Retina (tissue), 1 donor: ENCODE results near the gene PLN.

Source experiments
- DNase-seq: peaks from one replicate; pipeline ENCODE4 v3.0.0-alpha.2; 2016

The PLN gene

DNA sequence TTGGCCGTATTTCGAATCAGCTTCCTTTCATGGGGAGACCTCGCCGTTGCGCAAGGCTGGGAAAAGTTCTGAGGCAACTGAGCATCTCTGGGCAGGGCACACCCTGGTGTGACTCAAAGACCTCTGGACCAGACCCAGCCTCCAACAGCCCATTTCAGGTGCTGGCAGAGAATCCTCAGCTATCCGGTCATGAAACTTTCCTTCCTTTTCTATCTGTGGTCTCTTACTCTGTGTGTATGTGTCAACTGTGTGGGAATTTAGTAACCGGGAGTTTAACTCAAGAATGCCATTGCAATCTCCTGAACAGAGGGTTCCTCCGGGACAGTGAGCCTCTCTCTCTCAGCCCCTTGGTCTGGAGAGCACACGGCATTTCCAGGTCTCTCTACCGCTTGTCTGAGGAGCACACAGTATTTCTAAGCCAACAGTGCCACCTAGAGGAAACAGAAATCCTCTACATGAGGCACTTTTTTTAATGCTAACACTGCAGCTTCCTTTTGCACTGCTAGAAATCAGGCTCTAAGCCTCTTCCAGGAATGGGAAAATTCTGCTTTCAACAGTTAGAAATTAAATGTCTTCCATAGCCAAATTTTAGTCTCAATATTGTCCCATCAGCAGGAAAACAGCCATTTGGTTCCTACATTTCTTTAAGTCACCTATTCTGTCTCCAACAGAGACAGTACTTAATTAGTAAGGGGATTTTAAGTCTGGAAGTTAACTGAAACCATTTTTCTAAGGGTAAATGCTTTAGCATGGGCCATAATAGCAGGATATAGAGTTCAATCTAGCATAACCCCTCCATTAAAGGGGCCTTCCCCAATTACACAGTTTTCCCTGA, 32.7 kb downstream of the PLN start:
- peak; percentile 63 for DNase-seq

DNA sequence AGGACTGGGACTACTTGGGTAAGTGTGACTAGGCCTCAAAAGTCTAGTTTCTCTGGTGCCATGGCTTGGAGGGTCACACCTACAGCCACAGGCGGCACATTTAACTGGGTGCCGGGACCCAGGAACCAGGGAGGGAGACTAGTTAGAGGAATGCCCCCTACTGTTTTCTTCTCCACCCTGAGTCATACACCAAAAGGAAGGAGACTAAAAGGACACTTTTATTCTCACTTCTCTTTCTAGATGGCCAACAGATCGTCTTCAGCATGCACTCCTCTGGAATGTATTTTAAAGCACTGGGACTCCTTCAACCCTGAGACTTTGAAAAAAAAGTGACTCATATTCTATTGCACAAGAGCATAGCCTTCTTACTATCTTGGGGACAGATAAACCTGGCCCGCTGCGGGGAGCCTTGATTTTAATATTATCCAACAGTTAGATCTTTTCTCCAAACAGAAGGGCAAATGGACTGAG, 33.4 kb downstream of the PLN start:
- no peak for DNase-seq

DNA sequence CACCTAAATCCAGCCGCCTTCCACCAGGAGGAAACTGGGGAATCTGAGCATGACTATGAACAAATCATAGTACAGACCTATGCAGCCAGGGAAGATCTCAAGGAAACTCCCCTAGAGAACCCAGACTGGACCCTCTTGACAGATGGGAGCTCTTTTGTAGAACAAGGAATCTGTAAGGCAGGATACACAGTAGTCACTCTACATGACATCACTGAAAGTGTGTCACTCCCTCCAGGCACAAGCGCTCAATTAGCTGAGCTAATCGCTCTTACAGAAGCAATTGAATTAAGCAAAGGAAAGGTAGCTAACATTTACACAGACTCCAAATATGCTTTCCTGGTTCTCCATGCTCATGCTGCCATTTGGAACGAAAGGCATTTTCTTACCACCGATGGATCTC, 36.8 kb downstream of the PLN start:
- peak; percentile 17 for DNase-seq

DNA sequence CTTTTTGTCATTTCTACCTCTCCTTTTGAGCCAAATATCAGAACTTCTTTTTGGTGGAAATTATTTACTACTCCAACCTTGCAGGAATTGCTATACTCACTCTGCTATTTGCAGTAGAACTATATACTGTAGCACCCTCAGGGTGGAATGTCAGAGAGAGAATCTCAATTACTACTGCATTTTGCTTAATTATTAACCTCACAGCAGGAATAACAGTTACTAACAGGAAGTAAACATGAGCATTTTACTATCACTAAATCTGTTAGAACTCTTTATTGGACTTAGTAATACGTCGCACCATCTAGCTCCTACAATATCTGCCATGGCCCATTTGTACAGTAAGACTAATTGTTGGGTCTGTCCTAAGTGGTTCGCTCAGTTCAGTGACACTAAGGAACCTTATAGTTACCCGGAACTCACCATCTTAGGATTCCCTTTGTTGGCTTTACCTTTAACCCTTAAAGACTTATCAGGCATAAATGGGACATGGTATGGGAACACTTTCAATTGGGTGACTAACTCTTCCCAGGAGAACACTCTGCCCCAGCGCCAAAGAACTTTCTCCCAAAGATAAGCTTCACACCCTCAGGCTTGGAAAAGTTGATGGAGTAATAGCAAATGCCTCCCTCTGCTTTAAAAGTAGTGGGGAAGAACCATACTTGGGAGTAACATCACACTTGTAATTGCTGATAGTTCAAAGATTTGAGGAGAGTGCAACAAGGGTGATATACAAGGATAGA, 38.8 kb downstream of the PLN start:
- no peak for DNase-seq

DNA sequence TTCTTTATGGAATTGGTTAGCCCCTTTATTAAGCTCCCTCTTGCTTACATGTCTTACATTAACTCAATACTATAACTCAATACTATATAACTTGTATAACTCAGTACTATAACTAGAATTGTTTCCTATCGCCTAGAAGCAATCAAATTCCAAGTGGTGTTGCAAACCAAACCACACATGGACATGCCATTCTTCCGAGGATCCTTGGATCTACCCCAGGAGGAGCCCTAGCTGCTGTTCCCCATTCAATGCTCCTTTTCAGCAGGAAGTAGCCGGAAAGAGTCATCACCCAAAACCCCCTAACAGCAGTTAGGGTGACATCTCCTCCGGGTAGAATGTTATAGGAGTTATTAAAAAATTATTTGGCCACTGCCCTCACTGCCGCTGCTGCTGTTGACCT, 40.5 kb downstream of the PLN start:
- DNase-seq: no peak

DNA sequence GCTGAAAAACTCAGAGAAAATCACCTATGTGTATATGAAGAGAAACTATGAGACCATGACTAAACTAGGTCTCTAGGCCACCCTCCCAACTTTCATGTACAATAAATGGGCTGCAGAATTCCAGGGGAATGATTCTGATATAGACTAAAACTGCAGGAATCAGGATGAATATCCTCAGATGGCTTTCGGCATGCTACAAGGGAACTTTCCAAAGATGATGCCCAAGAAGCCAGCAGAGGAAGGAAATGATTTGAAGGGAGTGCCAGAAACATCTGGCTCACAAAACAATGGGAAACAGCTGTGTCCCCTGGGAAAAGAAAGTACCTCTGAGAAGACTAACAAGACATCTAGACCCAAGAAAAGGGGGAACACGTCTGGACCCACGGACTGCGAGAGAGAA, 41.1 kb downstream of the PLN start:
- no peak for DNase-seq

DNA sequence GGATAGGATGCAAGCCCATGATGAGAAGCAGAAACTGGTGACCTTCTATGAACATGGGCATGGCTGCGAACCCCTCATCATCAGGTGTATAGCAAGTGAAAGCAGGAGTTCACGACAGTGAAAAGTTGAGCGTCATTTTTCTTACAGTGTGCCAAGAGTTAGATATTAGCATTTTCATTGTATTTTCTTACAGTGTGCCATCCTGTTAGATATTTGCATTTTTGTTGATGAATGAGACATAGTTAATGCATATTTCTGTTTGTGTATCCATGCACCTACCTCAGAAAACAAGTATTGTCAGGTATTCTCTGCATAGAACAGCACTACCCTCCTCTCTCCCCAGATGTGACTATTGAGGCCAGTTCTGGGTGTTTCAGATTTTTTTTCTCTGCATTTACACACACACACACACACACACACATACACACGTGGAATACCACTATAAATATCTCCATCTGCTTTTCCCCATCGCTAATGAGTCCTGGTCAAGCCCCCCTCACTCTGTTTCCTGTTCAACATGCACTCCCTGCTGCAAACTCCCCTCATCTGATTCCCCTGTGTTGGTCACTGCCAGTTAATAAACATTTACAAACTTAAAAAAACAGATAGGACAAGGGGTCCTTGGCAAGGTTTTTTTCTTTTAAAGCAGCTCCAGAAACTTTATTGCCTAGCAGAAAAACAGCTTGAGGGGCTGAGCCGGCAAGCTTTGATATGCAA, 41.7 kb downstream of the PLN start:
- no peak for DNase-seq

DNA sequence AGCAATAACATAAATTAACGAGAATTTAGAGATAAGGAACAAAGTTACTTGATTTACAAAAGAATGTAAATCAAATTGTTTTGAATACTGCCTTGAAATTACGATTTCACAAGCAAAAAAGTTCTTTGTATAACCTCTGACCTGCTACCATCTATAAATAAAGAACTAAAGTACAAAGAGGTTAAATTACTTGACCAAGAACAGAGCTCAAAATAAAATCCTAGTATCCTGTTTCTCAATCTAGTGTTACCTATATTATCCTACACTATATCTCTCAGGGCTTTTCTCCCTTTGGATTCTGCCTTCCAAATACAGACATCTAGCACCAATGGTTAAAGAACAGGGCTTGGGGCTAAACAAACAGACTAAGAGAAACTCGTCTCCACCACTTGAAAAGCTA, 43.8 kb downstream of the PLN start:
- DNase-seq: no peak

DNA sequence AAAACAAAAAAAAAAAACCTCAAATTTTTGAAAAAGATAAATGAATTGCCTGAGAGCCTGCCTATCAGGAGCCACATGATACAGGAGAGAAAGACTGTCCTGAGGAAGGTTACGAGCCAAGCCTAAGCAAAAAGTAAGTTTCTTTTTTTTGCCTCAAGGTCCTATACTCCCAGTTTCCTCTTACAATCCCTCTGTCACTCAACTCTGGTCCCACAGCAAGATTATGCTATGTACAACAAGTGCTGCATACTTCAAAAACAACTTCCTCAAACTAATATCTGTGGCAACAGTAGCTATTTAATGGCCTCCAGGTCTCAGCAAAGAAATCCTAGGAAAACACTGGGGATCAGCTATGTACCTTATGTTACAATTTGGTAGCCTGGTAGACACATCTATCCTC, 46.8 kb downstream of the PLN start:
- DNase-seq: no peak

DNA sequence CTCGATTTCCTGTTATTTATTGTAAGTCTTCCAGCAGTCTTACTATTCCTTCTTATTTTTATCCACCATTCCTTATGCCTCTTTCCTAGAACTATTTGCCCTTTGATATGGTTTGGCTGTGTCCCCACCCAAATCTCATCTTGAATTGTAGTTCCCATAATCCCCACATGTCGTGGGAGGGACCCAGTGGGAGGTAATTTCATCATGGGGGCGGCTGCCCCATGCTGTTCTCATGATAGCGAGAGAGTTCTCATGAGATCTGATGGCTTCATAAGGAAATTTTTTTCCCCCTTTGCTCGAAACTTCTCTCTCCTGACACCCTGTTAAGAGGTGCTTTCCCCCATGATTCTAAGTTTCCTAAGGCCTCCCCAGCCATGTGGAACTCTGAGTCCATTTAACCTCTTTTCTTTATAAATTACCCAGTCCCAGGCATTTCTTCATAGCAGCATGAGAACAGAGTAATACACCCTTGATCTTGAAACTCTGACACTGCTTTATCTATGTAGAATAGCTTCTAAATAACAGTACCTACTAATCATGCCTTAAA, 48.8 kb downstream of the PLN start:
- DNase-seq: no peak

DNA sequence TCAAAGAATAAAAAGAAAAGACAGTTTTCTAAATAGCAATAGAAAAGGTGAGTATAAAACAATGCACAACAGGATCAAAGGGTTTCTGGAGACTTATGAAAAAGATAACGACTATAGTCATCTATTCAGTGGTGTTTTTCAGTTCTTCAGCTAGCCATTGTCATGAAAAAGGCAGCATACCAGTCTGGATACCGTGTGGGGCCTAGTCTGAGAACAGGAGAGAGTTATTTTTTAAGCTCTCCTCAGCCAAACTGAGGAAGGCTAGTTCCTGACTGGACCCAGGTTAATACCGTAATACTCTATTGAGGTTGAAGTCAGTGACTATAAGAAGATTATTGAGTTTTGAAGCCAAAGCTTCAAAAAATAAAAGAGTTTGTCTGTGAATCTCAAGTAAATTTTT, 49.5 kb downstream of the PLN start:
- no peak for DNase-seq

DNA sequence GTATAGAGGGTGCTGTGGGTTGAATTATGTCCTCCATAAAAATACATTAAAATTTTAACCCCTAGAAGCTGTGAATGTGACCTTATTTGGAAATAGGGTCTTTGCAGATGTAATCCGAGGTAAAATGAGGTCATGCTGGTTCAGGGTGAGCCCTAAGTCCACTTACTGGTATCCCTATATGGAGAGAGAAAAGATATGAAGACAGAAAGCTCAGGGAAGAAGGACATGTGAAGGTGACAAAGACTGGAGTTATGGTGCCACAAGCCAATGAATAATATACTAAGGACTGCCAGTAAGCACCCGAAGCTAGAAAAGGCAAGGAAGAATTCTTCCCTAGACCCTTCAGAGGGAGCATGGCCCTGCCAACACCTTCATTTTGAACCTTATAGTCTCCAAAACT, 50.2 kb downstream of the PLN start:
- no peak for DNase-seq

DNA sequence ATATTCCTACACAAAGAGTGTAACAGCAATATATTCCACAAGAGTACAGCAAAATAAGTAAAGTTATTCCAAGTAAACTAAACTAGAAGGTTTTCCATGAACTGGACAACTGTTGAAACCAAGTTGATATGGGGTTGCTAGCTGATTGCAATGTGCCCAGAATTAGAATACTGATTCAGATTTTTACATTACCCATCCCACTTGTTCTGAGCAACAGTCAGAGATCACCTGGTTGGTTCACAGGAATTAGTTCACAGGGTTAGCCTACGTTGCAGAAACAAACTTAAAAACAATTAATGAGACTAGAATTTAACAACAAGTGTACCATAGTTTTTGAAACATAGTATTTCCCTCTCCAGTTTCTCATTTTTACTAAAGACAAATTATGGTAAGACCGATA, 54.2 kb downstream of the PLN start:
- DNase-seq: no peak

DNA sequence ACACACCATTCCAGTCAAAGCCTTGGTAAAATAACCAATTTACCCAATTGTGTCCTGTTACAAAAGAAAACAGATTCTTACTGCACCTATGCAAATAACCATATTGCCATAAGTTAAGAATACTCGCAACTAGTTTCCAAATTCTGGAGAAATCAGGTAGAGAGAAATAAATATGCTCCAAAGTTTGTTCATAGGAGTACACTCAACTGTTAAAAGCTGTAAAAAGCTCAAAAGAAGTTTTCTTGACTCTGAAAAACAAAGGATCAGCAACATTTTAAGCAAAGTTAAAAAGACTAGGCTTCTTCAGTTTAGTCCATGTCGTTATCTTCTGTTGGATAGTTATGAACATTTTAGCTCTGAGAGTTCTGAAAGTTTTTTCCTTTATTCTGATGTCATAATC, 55.3 kb downstream of the PLN start:
- DNase-seq: no peak

DNA sequence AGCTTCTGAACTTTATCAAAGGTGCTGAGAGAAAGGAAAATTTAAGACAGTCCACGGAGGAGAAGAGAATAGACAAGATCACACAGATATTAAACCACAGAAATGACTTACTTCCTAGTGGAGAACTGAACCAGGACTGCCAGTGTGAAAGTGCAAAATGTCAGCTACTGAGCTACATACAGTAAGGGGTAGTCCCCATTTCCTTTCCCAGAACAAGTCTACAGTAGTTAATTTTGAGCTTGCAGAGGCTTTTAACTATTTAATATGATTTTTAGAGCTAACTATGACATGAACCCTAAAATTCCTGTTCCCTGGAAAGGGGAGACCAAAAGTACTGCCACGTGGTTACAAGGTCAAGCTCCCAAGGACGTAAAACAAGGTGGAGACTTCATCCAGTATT, 58.2 kb downstream of the PLN start:
- DNase-seq: no peak

DNA sequence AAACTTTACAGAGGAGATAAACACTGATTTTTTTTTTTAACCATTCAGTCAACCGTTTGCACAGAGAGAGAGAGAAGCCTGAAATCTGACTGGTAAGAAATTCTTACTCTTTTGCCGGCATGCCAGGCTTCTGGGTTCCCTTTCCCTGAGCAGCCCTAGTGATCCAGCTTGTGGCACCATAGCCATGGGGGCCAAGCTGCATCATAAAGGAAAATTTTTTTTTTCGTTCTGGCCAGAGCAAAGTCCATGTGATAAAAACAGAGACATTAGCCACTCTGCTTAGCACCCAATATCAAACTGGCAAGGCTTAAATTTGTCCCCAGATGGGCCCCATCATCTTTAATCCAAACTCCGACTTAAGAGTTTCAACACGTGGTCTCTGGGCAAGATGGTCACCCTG, 58.8 kb downstream of the PLN start:
- no peak for DNase-seq
